CD4-positive, alpha-beta memory T cell (primary cell): Measurements from ENCODE around the gene ASB6. TPM values are rescaled to one million over a fixed set of nuclear protein-coding genes. Genes with fewer than 3 reads are reported as not detected.

Source experiments
- CTCF ChIA-PET: fragments of 350-600 bp; sonication (Branson Sonifier 250); formaldehyde crosslinking; loops from one replicate; lab custom pipeline; 2021; ENCODE audit warnings: inconsistent platforms; ENCODE audit not compliant: partially characterized antibody; lab: Charles Lee
- POLR2A ChIA-PET: fragments of 350-600 bp; sonication (Branson Sonifier 250); formaldehyde crosslinking; loops from one replicate; lab custom pipeline; 2021; ENCODE audit not compliant: partially characterized antibody; lab: Charles Lee
- DNase-seq, 5 donors: peaks; one replicate each; pipeline versions ENCODE4 v3.0.0 to v3.0.0-alpha.2; 2020 to 2022; ENCODE audit warnings: mixed read lengths in 1 of 5
- H3K27ac ChIP-seq: one replicate; pipeline ENCODE4 v1.7.0; 2013; ENCODE audit warnings: low read depth, low read length
- H3K27me3 ChIP-seq: 2 replicates; pipeline ENCODE4 v1.7.0; 2013; ENCODE audit warnings: mild to moderate bottlenecking, low read length, moderate library complexity; ENCODE audit not compliant: insufficient read depth
- H3K36me3 ChIP-seq: 2 replicates; pipeline ENCODE4 v1.7.0; 2013; ENCODE audit warnings: mild to moderate bottlenecking, low read length, moderate library complexity; ENCODE audit not compliant: insufficient read depth
- H3K4me1 ChIP-seq: 2 replicates; pipeline ENCODE4 v1.7.0; 2013; ENCODE audit warnings: mild to moderate bottlenecking, low read length, moderate library complexity; ENCODE audit not compliant: insufficient read depth
- H3K4me3 ChIP-seq, 2 donors: one replicate each; pipeline ENCODE4 v1.7.0; 2013; ENCODE audit warnings: low read length in 2 of 2, mild to moderate bottlenecking in 1 of 2
- H3K9me3 ChIP-seq, 2 donors: one replicate each; pipeline ENCODE4 v1.7.0; 2013; ENCODE audit warnings: low read length in 2 of 2, control low read depth in 1 of 2; ENCODE audit not compliant: control insufficient read depth in 1 of 2
- H3K27ac Mint-ChIP-seq, 7 donors: one replicate each; pipeline ENCODE4 v1.8.0; 2020 to 2021; ENCODE audit warnings: mixed read lengths in 7 of 7, mild to moderate bottlenecking in 6 of 7, inconsistent platforms in 3 of 7, moderate library complexity in 3 of 7
- H3K27me3 Mint-ChIP-seq, 2 donors: one replicate each; pipeline ENCODE4 v1.8.0; 2020 to 2021; ENCODE audit warnings: mixed read lengths in 2 of 2
- H3K36me3 Mint-ChIP-seq, 2 donors: one replicate each; pipeline ENCODE4 v1.8.0; 2020 to 2021; ENCODE audit warnings: mixed read lengths in 2 of 2, inconsistent platforms in 1 of 2, mild to moderate bottlenecking in 1 of 2
- H3K4me1 Mint-ChIP-seq, 4 donors: one replicate each; pipeline ENCODE4 v1.8.0; 2020 to 2021; ENCODE audit warnings: mixed read lengths in 4 of 4, mild to moderate bottlenecking in 1 of 4
- H3K4me3 Mint-ChIP-seq, 8 donors: one replicate each; pipeline ENCODE4 v1.8.0; 2020 to 2021; ENCODE audit warnings: mixed read lengths in 8 of 8, mild to moderate bottlenecking in 7 of 8, moderate library complexity in 6 of 8, inconsistent platforms in 3 of 8
- H3K9me3 Mint-ChIP-seq, 8 donors: one replicate each; pipeline ENCODE4 v1.8.0; 2020 to 2021; ENCODE audit warnings: mixed read lengths in 8 of 8, mild to moderate bottlenecking in 5 of 8, inconsistent platforms in 3 of 8, moderate library complexity in 1 of 8
- intact Hi-C: fragments of 100-400 bp; cut with micrococcal nuclease; formaldehyde crosslinking; loops from one replicate; pipeline ENCODE4 v1.15.1; 2023
- polyA plus RNA-seq, 2 donors: library from polyadenylated mRNA; unstranded; fragments of 300-500 nt; fragmentation: Illumina TruSeq; gene quantifications; one replicate each; pipeline ENCODE4 v1.2.3, GENCODE V29; 2021
- total RNA-seq, 2 experiments: library from RNA; stranded (reverse); gene quantifications; one replicate each; pipeline ENCODE4 v1.2.3, GENCODE V29; 2021

The ASB6 gene
- total and polyA plus RNA-seq, 4 experiments from 2014 or later, result 17.3 to 33.1 (median 31.4) TPM

DNA sequence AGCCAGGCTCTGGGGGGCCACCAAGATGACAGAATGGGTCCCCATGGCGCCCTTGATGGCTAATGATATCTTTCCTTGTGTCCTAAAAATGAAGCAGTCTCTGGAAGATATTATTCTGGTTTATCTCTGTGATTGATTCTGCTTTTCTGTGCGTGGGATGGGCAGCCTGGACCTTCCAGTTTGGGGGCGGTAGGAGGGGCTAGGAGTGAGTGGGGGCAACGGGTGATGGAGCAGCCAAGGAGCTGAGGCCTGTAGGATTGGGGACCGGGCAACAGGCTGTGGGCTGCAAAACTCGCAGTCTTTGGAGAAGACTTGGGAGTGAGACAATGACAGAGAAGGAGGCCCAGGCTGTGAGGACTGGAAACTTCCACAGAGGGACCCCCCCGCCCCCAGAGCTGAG is 32.3 kb upstream of the ASB6 start:
- no peak for DNase-seq
- Mint-ChIP-seq H3K27ac (no peak overlapping the region), H3K4me1 (no peaks in the 10 kb centered on the region), H3K27me3 (peaks cover 6 to 25% of the 10 kb centered on the region in 2 donors), H3K4me3 (no peak overlapping the region), H3K36me3 (no peaks in the 10 kb centered on the region), H3K9me3 (no peaks in the 10 kb centered on the region)
- ChIA-PET POLR2A (no interaction called here), CTCF (interaction anchor here (1.7 kb wide), 1 partner anchor 542 kb away, joined by 3 read pairs; no protein-coding TSS in a partner anchor)
- Histone ChIP-seq H3K36me3 (no peaks in the 10 kb centered on the region), H3K9me3 (no peaks in the 10 kb centered on the region), H3K27ac (no peak overlapping the region), H3K4me3 (no peak overlapping the region), H3K27me3 (no peaks in the 10 kb centered on the region), H3K4me1 (no peaks in the 10 kb centered on the region)
- intact Hi-C loops, result no loop called here

GRCh38 chr9:129673602-129674001 is 31.7 kb upstream of the ASB6 start:
- no peak overlapping the region for H3K4me3 Mint-ChIP-seq
- H3K27ac Mint-ChIP-seq, result no peak overlapping the region
- no peaks in the 10 kb centered on the region for H3K9me3 Mint-ChIP-seq
- no peaks in the 10 kb centered on the region for H3K27me3 ChIP-seq
- DNase-seq, result no peak
- no peaks in the 10 kb centered on the region for H3K9me3 ChIP-seq
- POLR2A ChIA-PET, result no interaction called here
- H3K27me3 Mint-ChIP-seq, result peaks cover 6 to 25% of the 10 kb centered on the region in 2 donors
- H3K27ac ChIP-seq, result no peak overlapping the region
- intact Hi-C loops, result no loop called here
- CTCF ChIA-PET, result interaction anchor here (0.6 kb wide), 1 partner anchor 56 kb away, joined by 3 read pairs; no protein-coding TSS in a partner anchor
- no peaks in the 10 kb centered on the region for H3K36me3 ChIP-seq
- no peaks in the 10 kb centered on the region for H3K4me1 Mint-ChIP-seq
- no peak overlapping the region for H3K4me3 ChIP-seq
- H3K4me1 ChIP-seq, result no peaks in the 10 kb centered on the region
- no peaks in the 10 kb centered on the region for H3K36me3 Mint-ChIP-seq

- no peaks in the 10 kb centered on the region for H3K9me3 ChIP-seq
- CTCF ChIA-PET, result no interaction called here
- H3K27me3 ChIP-seq, result peaks cover 1% of the 10 kb centered on the region
- Mint-ChIP-seq H3K36me3 (no peaks in the 10 kb centered on the region), H3K9me3 (no peaks in the 10 kb centered on the region), H3K27ac (peak overlapping the region in 1 of 7 donors; percentile 25), H3K27me3 (peaks cover 6 to 20% of the 10 kb centered on the region in 2 donors), H3K4me3 (no peak overlapping the region), H3K4me1 (no peaks in the 10 kb centered on the region)
- H3K4me1 ChIP-seq, result no peaks in the 10 kb centered on the region
- intact Hi-C loops, result no loop called here
- no peak overlapping the region for H3K4me3 ChIP-seq
- no peak for DNase-seq
- POLR2A ChIA-PET, result no interaction called here
- H3K36me3 ChIP-seq, result no peaks in the 10 kb centered on the region
- H3K27ac ChIP-seq, result no peak overlapping the region
Measured at GRCh38 chr9:129672702-129673101, 30.8 kb upstream of the ASB6 start.

DNA sequence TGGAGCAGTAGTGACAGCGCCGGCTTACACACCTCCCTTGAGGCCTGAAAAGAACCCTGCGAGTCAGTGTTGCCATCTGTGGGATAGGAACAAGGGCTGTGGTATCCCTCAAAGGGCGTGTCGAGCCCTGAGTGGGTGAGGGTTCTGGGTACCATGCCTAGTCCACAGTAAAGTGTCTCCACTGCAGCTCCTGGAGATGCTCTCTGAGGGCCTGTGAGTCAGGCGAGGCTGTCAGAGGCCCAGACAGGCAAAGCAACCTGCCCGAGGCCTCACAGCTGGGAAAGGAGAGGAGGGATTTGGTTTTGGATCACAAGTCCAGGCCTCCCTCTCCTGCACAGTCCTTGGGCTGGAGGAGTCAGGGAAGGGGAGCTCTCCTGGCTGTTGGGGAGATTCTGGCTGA is 29.6 kb upstream of the ASB6 start:
- H3K4me3 Mint-ChIP-seq, result no peak overlapping the region
- Histone ChIP-seq H3K4me3 (no peak overlapping the region), H3K27ac (no peak overlapping the region), H3K4me1 (no peaks in the 10 kb centered on the region), H3K27me3 (peaks cover 7% of the 10 kb centered on the region), H3K9me3 (no peaks in the 10 kb centered on the region), H3K36me3 (no peaks in the 10 kb centered on the region)
- no peak for DNase-seq
- H3K36me3 Mint-ChIP-seq, result no peaks in the 10 kb centered on the region
- no peak overlapping the region for H3K27ac Mint-ChIP-seq
- H3K27me3 Mint-ChIP-seq, result peaks cover 6 to 16% of the 10 kb centered on the region in 2 donors
- H3K9me3 Mint-ChIP-seq, result no peaks in the 10 kb centered on the region
- intact Hi-C loops, result no loop called here
- CTCF ChIA-PET, result no interaction called here
- no peaks in the 10 kb centered on the region for H3K4me1 Mint-ChIP-seq
- POLR2A ChIA-PET, result no interaction called here

GRCh38 chr9:129671065-129671464 is 29.1 kb upstream of the ASB6 start:
- no peak overlapping the region for H3K27ac Mint-ChIP-seq
- Histone ChIP-seq H3K4me1 (no peaks in the 10 kb centered on the region), H3K27ac (no peak overlapping the region), H3K27me3 (peaks cover 7% of the 10 kb centered on the region), H3K9me3 (no peaks in the 10 kb centered on the region), H3K4me3 (no peak overlapping the region), H3K36me3 (no peaks in the 10 kb centered on the region)
- H3K4me3 Mint-ChIP-seq, result no peak overlapping the region
- H3K36me3 Mint-ChIP-seq, result no peaks in the 10 kb centered on the region
- intact Hi-C loops, result no loop called here
- ChIA-PET CTCF (no interaction called here), POLR2A (no interaction called here)
- H3K27me3 Mint-ChIP-seq, result peaks cover 6 to 15% of the 10 kb centered on the region in 2 donors
- no peaks in the 10 kb centered on the region for H3K9me3 Mint-ChIP-seq
- DNase-seq, result no peak
- H3K4me1 Mint-ChIP-seq, result no peaks in the 10 kb centered on the region

GRCh38 chr9:129669946-129670345 is 28.0 kb upstream of the ASB6 start:
- Mint-ChIP-seq H3K4me3 (no peak overlapping the region), H3K9me3 (no peaks in the 10 kb centered on the region), H3K36me3 (no peaks in the 10 kb centered on the region), H3K27ac (no peak overlapping the region), H3K27me3 (peaks cover 6 to 16% of the 10 kb centered on the region in 2 donors), H3K4me1 (peaks cover 0 to 3% (median under 1%) of the 10 kb centered on the region in 4 donors)
- no peak for DNase-seq
- no peaks in the 10 kb centered on the region for H3K4me1 ChIP-seq
- no peak overlapping the region for H3K27ac ChIP-seq
- no peaks in the 10 kb centered on the region for H3K36me3 ChIP-seq
- intact Hi-C loops, result no loop called here
- POLR2A ChIA-PET, result no interaction called here
- no peak overlapping the region for H3K4me3 ChIP-seq
- CTCF ChIA-PET, result no interaction called here
- H3K9me3 ChIP-seq, result no peaks in the 10 kb centered on the region
- peaks cover 7% of the 10 kb centered on the region for H3K27me3 ChIP-seq

GRCh38 chr9:129669141-129669718 is 27.3 kb upstream of the ASB6 start:
- Histone ChIP-seq H3K27me3 (peaks cover 7% of the 10 kb centered on the region), H3K4me3 (no peak overlapping the region), H3K4me1 (no peaks in the 10 kb centered on the region), H3K36me3 (no peaks in the 10 kb centered on the region), H3K9me3 (no peaks in the 10 kb centered on the region), H3K27ac (no peak overlapping the region)
- H3K27ac Mint-ChIP-seq, result no peak overlapping the region
- CTCF ChIA-PET, result no interaction called here
- H3K36me3 Mint-ChIP-seq, result no peaks in the 10 kb centered on the region
- peaks cover 2 to 7% (median 4%) of the 10 kb centered on the region in 4 donors for H3K4me1 Mint-ChIP-seq
- intact Hi-C loops, result no loop called here
- peaks cover 6 to 18% of the 10 kb centered on the region in 2 donors for H3K27me3 Mint-ChIP-seq
- POLR2A ChIA-PET, result no interaction called here
- no peak overlapping the region for H3K4me3 Mint-ChIP-seq
- no peak for DNase-seq
- H3K9me3 Mint-ChIP-seq, result no peaks in the 10 kb centered on the region
